Mucosa of descending colon (tissue), 3 donors: ENCODE data around the gene PTAFR. TPM values are rescaled to one million over a fixed set of nuclear protein-coding genes. Genes with fewer than 3 reads are reported as not detected.

Source experiments
- ATAC-seq: fragments of 200-7000 bp; cut with Tn5 transposase; one replicate; pipeline ENCODE4 v1.9.1; 2020; ENCODE audit warnings: mild to moderate bottlenecking, moderate library complexity
- DNase-seq, 3 donors: peaks; one replicate each; pipeline ENCODE4 v3.0.0-alpha.2; 2020
- H3K36me3 ChIP-seq: fragments of 200-600 bp; one replicate; pipeline ENCODE4 v1.8.0; 2021; ENCODE audit warnings: low read depth, mild to moderate bottlenecking
- H3K4me1 ChIP-seq: fragments of 200-600 bp; one replicate; pipeline ENCODE4 v1.8.0; 2021; ENCODE audit warnings: low read depth, mild to moderate bottlenecking
- H3K4me3 ChIP-seq: fragments of 200-600 bp; one replicate; pipeline ENCODE4 v1.8.0; 2021; ENCODE audit warnings: mild to moderate bottlenecking
- H3K9me3 ChIP-seq: fragments of 200-600 bp; one replicate; pipeline ENCODE4 v1.8.0; 2021; ENCODE audit warnings: mild to moderate bottlenecking
- CTCF ChIP-seq: fragments of 200-600 bp; IDR thresholded peaks from one replicate; pipeline ENCODE4 v1.8.0; 2022; ENCODE audit warnings: antibody characterized with exemption, mild to moderate bottlenecking
- intact Hi-C, 2 donors: fragments of 100-400 bp; cut with DNase I in 1 of 2; cut with micrococcal nuclease in 1 of 2; formaldehyde crosslinking; loops; one replicate each; pipeline versions ENCODE4 v1.11.0 to v1.11.1; 2022; cut with DNase I, micrococcal nuclease
- total RNA-seq, 3 donors: library from RNA; stranded (reverse); fragmentation: NEBNext Ultra II Directional in 2 of 3; extraction: Animal tissue kit (Norgen Biotek cat#: 25700) in 2 of 3; gene quantifications; one replicate each; pipeline versions ENCODE4 v1.2.1 to v1.2.4, GENCODE V29; 2021 to 2023
- donor health status: DM: no; HTN: no; CAD: no; lungs with moderate emphysema.
- donor health status: DM: no; HTN: no; CAD: no.
- donor health status: DM: no; HTN: yes; CAD: no.

Gene PTAFR
- total RNA-seq, 3 donors from 2014 or later = 2.4 to 4.8 (median 4.0) TPM

GRCh38 chr1:28099050-28099769 lies 77.3 kb downstream of the PTAFR start:
- no peaks in the 10 kb centered on the region for H3K9me3 ChIP-seq
- DNase-seq (no peak), ATAC-seq (no peak)
- TF ChIP-seq CTCF = no peak
- no peak overlapping the region for H3K4me3 ChIP-seq
- peaks cover 3% of the 10 kb centered on the region for H3K4me1 ChIP-seq
- H3K36me3 ChIP-seq = no peaks in the 10 kb centered on the region
- intact Hi-C loops = no loop called here

Other genes starting within 250 kb of the PTAFR start
- gene SMPDL3B, start 241.7 kb downstream of the PTAFR start, total RNA-seq = 10 to 100 TPM; 17.3 to 45.4 (median 30.9) TPM
- gene XKR8, start 216.7 kb downstream of the PTAFR start, total RNA-seq = 1 to 10 TPM; 8.2 to 9.8 (median 9.1) TPM
- gene EYA3, start 88.1 kb downstream of the PTAFR start, total RNA-seq = 10 to 100 TPM; 19.2 to 22.8 (median 19.9) TPM
- 10 to 100 TPM; 41.6 to 76.7 (median 56.7) TPM for gene DNAJC8, start 56.3 kb upstream of the PTAFR start, total RNA-seq
- 100 to 1,000 TPM; 130 to 266 (median 235) TPM for gene ATP5IF1, start 59.4 kb upstream of the PTAFR start, total RNA-seq
- gene SESN2, start 82.8 kb upstream of the PTAFR start, total RNA-seq = 10 to 100 TPM; 20.4 to 32.3 (median 27.6) TPM
- gene MED18, start 152.3 kb upstream of the PTAFR start, total RNA-seq = 10 to 100 TPM; 20.8 to 33.0 (median 23.7) TPM
- gene PHACTR4, start 193.1 kb upstream of the PTAFR start, total RNA-seq = 10 to 100 TPM; 47.6 to 62.3 (median 54.8) TPM